Glutamatergic neuron (in vitro differentiated cells): Measurements from ENCODE around the gene CCDC178. TPM values are rescaled to one million over a fixed set of nuclear protein-coding genes. Genes with fewer than 3 reads are reported as not detected.

Experiments used
- DNase-seq: peaks from one replicate; pipeline ENCODE4 v3.0.0; 2022
- H3K27ac Mint-ChIP-seq: one replicate; pipeline ENCODE4 v1.8.0; 2020; ENCODE audit warnings: mild to moderate bottlenecking, mixed read lengths, inconsistent platforms; ENCODE audit not compliant: unreplicated experiment
- H3K27me3 Mint-ChIP-seq: one replicate; pipeline ENCODE4 v1.8.0; 2020; ENCODE audit warnings: mild to moderate bottlenecking, moderate library complexity, mixed read lengths, inconsistent platforms; ENCODE audit not compliant: unreplicated experiment
- H3K36me3 Mint-ChIP-seq: one replicate; pipeline ENCODE4 v1.8.0; 2020; ENCODE audit warnings: mild to moderate bottlenecking, mixed read lengths, inconsistent platforms; ENCODE audit not compliant: unreplicated experiment
- H3K4me1 Mint-ChIP-seq: one replicate; pipeline ENCODE4 v1.8.0; 2020; ENCODE audit warnings: mild to moderate bottlenecking, low read depth, mixed read lengths, inconsistent platforms; ENCODE audit not compliant: unreplicated experiment
- H3K4me3 Mint-ChIP-seq: one replicate; pipeline ENCODE4 v1.8.0; 2020; ENCODE audit warnings: mild to moderate bottlenecking, mixed read lengths, inconsistent platforms; ENCODE audit not compliant: unreplicated experiment
- H3K9me3 Mint-ChIP-seq: one replicate; pipeline ENCODE4 v1.8.0; 2020; ENCODE audit warnings: mild to moderate bottlenecking, moderate library complexity, mixed read lengths, inconsistent platforms; ENCODE audit not compliant: unreplicated experiment
- total RNA-seq: library from RNA; stranded (reverse); fragmentation: NEBNext Ultra II Directional; extraction: Animal tissue kit (Norgen Biotek cat#: 25700); gene quantifications from one replicate; pipeline ENCODE4 v1.2.1, GENCODE V29; 2021; ENCODE audit not compliant: unreplicated experiment
- TF ChIP-seq, protein P1 (sequence below): fragments of 200-600 bp; sonication (generic); IDR thresholded peaks from one replicate; pipeline ENCODE4 v1.5.0; 2021; ENCODE audit not compliant: partially characterized antibody, unreplicated experiment

The CCDC178 gene
- total RNA-seq, 1 donor from 2014 or later: not detected

DNA sequence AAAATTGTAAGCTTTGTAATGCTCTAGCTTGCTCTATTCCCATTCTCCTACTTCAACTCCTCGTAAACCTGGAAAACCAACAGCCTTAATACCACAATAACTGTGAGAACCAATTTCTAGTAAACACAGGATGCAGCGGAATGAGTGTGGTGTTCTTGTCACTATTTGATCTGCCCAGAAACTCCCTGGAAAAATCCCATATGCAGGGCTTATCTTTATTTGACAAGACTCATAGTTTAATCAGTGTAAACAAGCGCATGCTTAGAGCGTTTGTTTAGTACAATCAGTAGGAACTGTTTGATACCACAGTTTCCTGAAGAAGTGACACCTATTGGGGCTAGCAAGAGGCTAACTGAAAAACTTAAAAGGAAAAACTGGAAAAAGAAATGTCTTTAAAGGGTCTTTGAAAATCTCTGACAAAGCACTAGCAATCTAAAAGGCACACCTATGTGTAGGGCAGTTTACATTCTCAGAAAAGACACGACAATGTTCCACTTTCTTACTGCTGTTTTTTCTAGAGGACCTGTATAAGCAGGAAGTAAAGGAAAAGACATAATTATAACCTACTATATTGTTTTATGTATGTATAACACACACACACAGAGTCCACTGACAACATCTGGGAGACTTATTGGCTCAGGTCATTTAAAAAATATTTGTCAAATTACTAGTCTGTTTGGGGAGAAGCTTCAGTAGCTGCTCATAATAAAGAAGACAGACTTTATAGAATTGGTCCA is 426.3 kb downstream of the CCDC178 start:
- DNase-seq: no peak
- no peaks in the 10 kb centered on the region for H3K9me3 Mint-ChIP-seq
- no peak overlapping the region for H3K27ac Mint-ChIP-seq
- H3K4me1 Mint-ChIP-seq: peaks cover 11% of the 10 kb centered on the region
- no peak overlapping the region for H3K4me3 Mint-ChIP-seq
- H3K36me3 Mint-ChIP-seq: no peaks in the 10 kb centered on the region
- peaks cover 2% of the 10 kb centered on the region for H3K27me3 Mint-ChIP-seq
- TF ChIP-seq, protein P1, sequence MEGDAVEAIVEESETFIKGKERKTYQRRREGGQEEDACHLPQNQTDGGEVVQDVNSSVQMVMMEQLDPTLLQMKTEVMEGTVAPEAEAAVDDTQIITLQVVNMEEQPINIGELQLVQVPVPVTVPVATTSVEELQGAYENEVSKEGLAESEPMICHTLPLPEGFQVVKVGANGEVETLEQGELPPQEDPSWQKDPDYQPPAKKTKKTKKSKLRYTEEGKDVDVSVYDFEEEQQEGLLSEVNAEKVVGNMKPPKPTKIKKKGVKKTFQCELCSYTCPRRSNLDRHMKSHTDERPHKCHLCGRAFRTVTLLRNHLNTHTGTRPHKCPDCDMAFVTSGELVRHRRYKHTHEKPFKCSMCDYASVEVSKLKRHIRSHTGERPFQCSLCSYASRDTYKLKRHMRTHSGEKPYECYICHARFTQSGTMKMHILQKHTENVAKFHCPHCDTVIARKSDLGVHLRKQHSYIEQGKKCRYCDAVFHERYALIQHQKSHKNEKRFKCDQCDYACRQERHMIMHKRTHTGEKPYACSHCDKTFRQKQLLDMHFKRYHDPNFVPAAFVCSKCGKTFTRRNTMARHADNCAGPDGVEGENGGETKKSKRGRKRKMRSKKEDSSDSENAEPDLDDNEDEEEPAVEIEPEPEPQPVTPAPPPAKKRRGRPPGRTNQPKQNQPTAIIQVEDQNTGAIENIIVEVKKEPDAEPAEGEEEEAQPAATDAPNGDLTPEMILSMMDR: no peak

DNA sequence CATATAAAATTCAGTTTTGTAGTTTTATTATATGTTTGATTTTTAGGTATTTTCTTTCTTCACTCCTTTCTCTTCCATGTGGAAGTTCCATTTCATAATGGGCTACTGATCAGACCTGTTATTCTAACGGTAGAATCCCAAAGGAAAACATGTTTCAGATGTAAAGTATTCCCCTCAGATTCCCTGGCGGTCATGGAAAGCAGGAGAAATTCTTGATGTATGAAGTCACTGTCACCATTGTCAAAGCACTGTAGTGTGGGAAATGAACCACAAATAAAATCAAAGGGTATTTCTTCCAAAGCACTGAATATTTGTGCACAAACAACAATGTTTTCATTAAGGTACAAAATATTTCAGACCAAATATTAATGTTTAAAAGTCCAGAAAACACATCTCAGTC is 430.4 kb downstream of the CCDC178 start:
- Mint-ChIP-seq H3K27me3 (peaks cover 2% of the 10 kb centered on the region), H3K9me3 (no peaks in the 10 kb centered on the region), H3K4me3 (no peak overlapping the region), H3K36me3 (no peaks in the 10 kb centered on the region), H3K27ac (no peak overlapping the region), H3K4me1 (peaks cover 11% of the 10 kb centered on the region)
- no peak for DNase-seq
- TF ChIP-seq, protein P1: no peak

DNA sequence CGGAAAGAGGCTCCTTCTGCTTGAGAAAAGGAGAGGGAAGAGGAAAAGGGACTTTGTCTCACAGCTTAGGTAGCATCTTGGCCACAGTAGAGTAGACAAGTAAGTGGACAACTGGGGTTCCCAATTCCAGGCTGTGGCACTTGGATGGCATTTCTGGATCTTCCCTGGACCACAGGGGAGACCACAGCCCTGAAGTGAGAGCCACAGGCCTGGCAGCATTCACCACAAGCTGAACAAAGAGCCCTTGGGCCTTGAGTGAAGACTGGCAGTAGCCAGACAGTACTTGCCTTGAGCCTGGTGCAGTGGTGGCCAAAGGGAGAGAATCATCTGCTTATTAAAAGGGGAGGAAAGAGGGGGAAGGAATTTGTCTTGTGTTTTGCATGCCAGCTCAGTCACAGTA is 441.6 kb downstream of the CCDC178 start:
- peaks cover 5% of the 10 kb centered on the region for H3K4me1 Mint-ChIP-seq
- no peak overlapping the region for H3K27ac Mint-ChIP-seq
- TF ChIP-seq, protein P1: no peak
- no peak for DNase-seq
- H3K9me3 Mint-ChIP-seq: peaks cover 5% of the 10 kb centered on the region
- no peak overlapping the region for H3K4me3 Mint-ChIP-seq
- H3K36me3 Mint-ChIP-seq: peaks cover 11% of the 10 kb centered on the region
- H3K27me3 Mint-ChIP-seq: no peaks in the 10 kb centered on the region

DNA sequence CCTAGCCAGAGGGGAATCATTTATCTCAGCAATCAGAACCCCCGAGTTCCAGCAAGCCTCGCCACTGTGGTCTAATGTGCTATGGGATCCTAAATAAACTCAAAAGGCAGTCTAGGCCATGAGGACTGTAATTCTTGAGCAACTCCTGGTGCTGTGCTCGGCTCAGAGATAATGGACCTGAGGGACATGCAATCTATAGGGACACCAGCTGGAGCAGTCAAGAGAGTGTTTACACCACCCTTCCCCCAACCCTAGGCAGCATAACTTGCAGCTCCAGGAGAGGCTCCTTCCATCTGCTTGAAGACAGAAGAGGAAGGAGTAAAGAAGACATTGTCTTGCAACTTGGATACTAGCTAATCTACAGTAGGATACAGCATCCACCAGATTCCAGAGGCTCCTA is 442.2 kb downstream of the CCDC178 start:
- Mint-ChIP-seq H3K9me3 (peaks cover 5% of the 10 kb centered on the region), H3K4me1 (peaks cover 5% of the 10 kb centered on the region), H3K27ac (no peak overlapping the region), H3K4me3 (no peak overlapping the region), H3K36me3 (peaks cover 11% of the 10 kb centered on the region), H3K27me3 (no peaks in the 10 kb centered on the region)
- no peak for DNase-seq
- TF ChIP-seq, protein P1: no peak

DNA sequence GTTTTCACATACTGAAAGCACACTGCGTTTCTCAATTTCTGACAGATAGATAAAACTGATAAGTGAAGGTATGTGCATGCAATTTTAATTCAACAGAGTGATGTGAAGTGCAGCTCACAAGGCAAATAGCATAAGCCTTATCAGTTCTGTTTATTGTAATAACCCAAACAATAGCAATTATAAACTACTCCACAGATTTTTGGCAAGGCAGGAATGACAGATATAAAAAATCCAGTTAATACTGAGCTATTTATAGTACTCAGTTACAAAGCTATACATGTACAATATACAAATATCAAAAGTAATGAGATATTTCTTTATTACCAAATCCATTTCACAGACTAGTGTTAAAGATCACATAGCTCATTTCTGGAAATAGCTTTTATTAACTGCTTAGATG is 456.8 kb downstream of the CCDC178 start:
- no peaks in the 10 kb centered on the region for H3K36me3 Mint-ChIP-seq
- TF ChIP-seq, protein P1: no peak
- no peak for DNase-seq
- H3K27ac Mint-ChIP-seq: no peak overlapping the region
- H3K9me3 Mint-ChIP-seq: no peaks in the 10 kb centered on the region
- no peaks in the 10 kb centered on the region for H3K27me3 Mint-ChIP-seq
- no peaks in the 10 kb centered on the region for H3K4me1 Mint-ChIP-seq
- no peak overlapping the region for H3K4me3 Mint-ChIP-seq
